HepG2 (cell line): ENCODE results near the gene PPAT. TPM values are rescaled to one million over a fixed set of nuclear protein-coding genes. Genes with fewer than 3 reads are reported as not detected.

ENCODE experiments used
- ASH2L ChIP-seq: fragments of 300-600, 200-600 bp; sonication (generic); IDR thresholded peaks from 2 replicates; pipeline ENCODE4 v1.7.0; 2017; ENCODE audit warnings: low read depth, mild to moderate bottlenecking, moderate library complexity, mixed read lengths, low read length; ENCODE audit not compliant: insufficient read length
- BCL6 ChIP-seq: IDR thresholded peaks from 2 replicates; pipeline ENCODE4 v1.6.1; 2016; ENCODE audit warnings: missing genetic modification reagents, missing compliant biosample characterization
- ETV6 ChIP-seq: sonication (generic); formaldehyde crosslinking; conservative IDR thresholded peaks from 2 replicates; pipeline ENCODE4 v1.4.0; 2020; ENCODE audit warnings: missing genetic modification reagents
- EZH2 ChIP-seq: conservative IDR thresholded peaks from 2 replicates; pipeline ENCODE4 v1.6.1; 2012; ENCODE audit warnings: mild to moderate bottlenecking, low read depth, low read length, moderate library complexity
- HNF4G ChIP-seq, 2 experiments: sonication (generic) in 1 of 2; formaldehyde crosslinking in 1 of 2; IDR thresholded peaks; 2 replicates each; pipeline versions ENCODE4 v1.4.0 to v1.6.1; 2011 to 2020; ENCODE audit warnings: borderline replicate concordance in 2 of 2, low read depth in 2 of 2, mild to moderate bottlenecking in 2 of 2, low read length in 1 of 2, missing genetic modification reagents in 1 of 2, moderate library complexity in 1 of 2
- MBNL3 ChIP-seq: fragments of 250-450 bp; sonication (Bioruptor Pico); conservative IDR thresholded peaks from 2 replicates; pipeline ENCODE4 v1.8.0; 2022; ENCODE audit warnings: mild to moderate bottlenecking, inconsistent platforms
- PRMT3 ChIP-seq: sonication (generic); formaldehyde crosslinking; IDR thresholded peaks from 2 replicates; pipeline ENCODE4 v1.8.1; 2022; ENCODE audit warnings: low read depth, mild to moderate bottlenecking, moderate library complexity, missing genetic modification reagents, borderline replicate concordance
- ZC3H4 ChIP-seq: sonication (generic); formaldehyde crosslinking; IDR thresholded peaks from 2 replicates; pipeline ENCODE4 v1.4.0; 2020; ENCODE audit warnings: missing genetic modification reagents, borderline replicate concordance
- ZMYM3 ChIP-seq: sonication (generic); formaldehyde crosslinking; IDR thresholded peaks from 2 replicates; pipeline ENCODE4 v1.5.1; 2020; ENCODE audit warnings: mild to moderate bottlenecking, missing genetic modification reagents
- ZNF547 ChIP-seq: sonication (generic); formaldehyde crosslinking; IDR thresholded peaks from 2 replicates; pipeline ENCODE4 v1.5.1; 2020; ENCODE audit warnings: mild to moderate bottlenecking, missing genetic modification reagents
- ZNF607 ChIP-seq: sonication (generic); formaldehyde crosslinking; IDR thresholded peaks from 2 replicates; pipeline ENCODE4 v1.5.1; 2020; ENCODE audit warnings: missing genetic modification reagents, mild to moderate bottlenecking, borderline replicate concordance
- ZNF75D ChIP-seq: sonication (generic); formaldehyde crosslinking; IDR thresholded peaks from 2 replicates; pipeline ENCODE4 v1.8.1; 2023; ENCODE audit warnings: missing genetic modification reagents, mild to moderate bottlenecking, borderline replicate concordance
- polyA plus RNA-seq, 8 experiments: library from polyadenylated mRNA; depleted of rRNA in 3 of 8; stranded (reverse) in 7 of 8; unstranded in 1 of 8; fragments of >200 nt; fragmentation: Illumina TruSeq in 4 of 8; extraction: Trizol in 4 of 8; gene quantifications; 2 replicates each; pipeline versions ENCODE4 v1.2.1 to v1.2.3, GENCODE V29; 2011 to 2016; ENCODE audit warnings: low read depth in 4 of 8, missing spikeins in 1 of 8, mixed read lengths in 1 of 8; ENCODE audit not compliant: insufficient read depth in 1 of 8
- total RNA-seq, 5 experiments: library from RNA; depleted of rRNA; stranded (reverse); fragments of >200 nt; fragmentation: Illumina TruSeq; extraction: Trizol; gene quantifications; 2 replicates each; pipeline ENCODE4 v1.2.3, GENCODE V29; 2016; ENCODE audit warnings: low read depth in 1 of 5
- TF ChIP-seq, protein P1 (sequence below): sonication (generic); formaldehyde crosslinking; IDR thresholded peaks from 2 replicates; pipeline ENCODE4 v1.4.0; 2020; ENCODE audit warnings: mild to moderate bottlenecking, low read depth, missing genetic modification reagents
- TF ChIP-seq, protein P2 (sequence below): sonication (generic); formaldehyde crosslinking; IDR thresholded peaks from 2 replicates; pipeline ENCODE4 v1.4.0; 2020; ENCODE audit warnings: missing genetic modification reagents
- TF ChIP-seq, protein P3 (sequence below): sonication (generic); formaldehyde crosslinking; IDR thresholded peaks from 2 replicates; pipeline ENCODE4 v1.4.0; 2020; ENCODE audit warnings: missing genetic modification reagents
- TF ChIP-seq, protein P4 (sequence below): IDR thresholded peaks from 2 replicates; pipeline ENCODE4 v1.6.1; 2016
- TF ChIP-seq, protein P5 (sequence below): sonication (generic); formaldehyde crosslinking; IDR thresholded peaks from 2 replicates; pipeline ENCODE4 v1.8.1; 2023; ENCODE audit warnings: missing genetic modification reagents, mild to moderate bottlenecking, borderline replicate concordance

PPAT gene
- total and polyA plus RNA-seq, 2 of the 13 experiments (the other 11 are each of a cell fraction or from before 2014, with no cell fraction given): 16.9 to 62.6 TPM

DNA sequence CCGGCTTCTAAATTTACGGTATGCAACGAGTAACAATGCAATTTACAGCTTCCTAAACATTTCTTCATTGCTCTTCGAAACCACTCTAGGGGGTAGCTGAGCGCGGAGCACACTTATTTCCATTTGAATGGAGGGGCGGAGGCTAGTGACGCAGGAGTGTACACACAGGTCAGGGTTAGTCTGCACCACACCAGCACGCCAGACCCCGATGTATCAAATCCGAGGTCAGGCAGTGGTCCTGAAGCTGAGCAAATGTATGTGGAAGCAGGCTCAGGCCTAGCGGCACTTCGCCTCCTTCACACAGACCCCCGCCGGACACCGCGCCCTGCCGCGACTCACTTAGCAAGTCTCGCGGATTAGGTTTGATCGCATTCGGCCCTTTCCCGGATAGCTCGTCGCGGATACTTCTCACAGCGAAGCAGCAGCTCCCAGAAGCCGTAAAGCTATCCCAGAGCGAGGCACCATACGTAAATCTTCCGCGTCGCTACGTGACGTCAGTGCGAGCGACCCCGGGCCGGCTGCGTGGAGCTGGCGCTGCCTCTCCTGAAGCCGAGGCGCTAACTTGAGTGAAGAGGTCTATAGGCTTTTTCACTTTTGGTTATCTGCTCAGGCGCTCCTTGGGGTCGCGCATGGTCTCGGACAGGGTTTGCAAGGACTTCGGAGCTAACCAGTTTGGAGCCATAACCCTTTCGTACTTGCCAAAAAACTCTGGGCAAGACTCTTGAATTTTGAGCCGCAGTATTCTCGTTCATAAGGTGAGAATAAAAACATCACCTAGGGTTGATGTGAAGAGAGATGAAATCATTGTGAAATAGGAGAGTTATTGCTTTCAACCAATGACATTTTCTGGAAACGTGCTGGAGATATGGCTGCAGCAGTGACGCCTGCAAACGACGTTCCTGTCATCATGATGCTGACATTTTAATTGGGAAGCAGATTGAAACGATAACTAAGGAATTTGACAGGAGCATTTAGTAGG, 48.1 kb downstream of the PPAT start, which contains the start of gene AASDH (continued):
- TF ChIP-seq BCL6 (CRISPR knock-in tag) (peak; percentile 26), EZH2 (no peak), MBNL3 (no peak), PRMT3 (CRISPR knock-in tag) (no peak), ZNF607 (CRISPR knock-in tag) (peak; percentile 84; the same call in 1 of the 2 replicates), ETV6 (CRISPR knock-in tag) (peak; percentile 83; the same call in 1 of the 2 replicates), ZC3H4 (CRISPR knock-in tag) (0 out of 2 replicates have a peak, but pooled peaks have one; percentile 35), HNF4G (IDR thresholded peaks at IDR 0.05; ENCODE audit: borderline replicate concordance, low read depth, low read length) (no peak), HNF4G (CRISPR knock-in tag; IDR thresholded peaks at IDR 0.05; ENCODE audit: borderline replicate concordance, low read depth) (0 out of 2 replicates have a peak, but pooled peaks have one; percentile 30), ASH2L (peak; percentile 97), ZNF75D (CRISPR knock-in tag) (no peak), ZMYM3 (CRISPR knock-in tag) (peak; percentile 75; the same call in 1 of the 2 replicates), ZNF547 (CRISPR knock-in tag) (no peak)
- TF ChIP-seq, protein P1, sequence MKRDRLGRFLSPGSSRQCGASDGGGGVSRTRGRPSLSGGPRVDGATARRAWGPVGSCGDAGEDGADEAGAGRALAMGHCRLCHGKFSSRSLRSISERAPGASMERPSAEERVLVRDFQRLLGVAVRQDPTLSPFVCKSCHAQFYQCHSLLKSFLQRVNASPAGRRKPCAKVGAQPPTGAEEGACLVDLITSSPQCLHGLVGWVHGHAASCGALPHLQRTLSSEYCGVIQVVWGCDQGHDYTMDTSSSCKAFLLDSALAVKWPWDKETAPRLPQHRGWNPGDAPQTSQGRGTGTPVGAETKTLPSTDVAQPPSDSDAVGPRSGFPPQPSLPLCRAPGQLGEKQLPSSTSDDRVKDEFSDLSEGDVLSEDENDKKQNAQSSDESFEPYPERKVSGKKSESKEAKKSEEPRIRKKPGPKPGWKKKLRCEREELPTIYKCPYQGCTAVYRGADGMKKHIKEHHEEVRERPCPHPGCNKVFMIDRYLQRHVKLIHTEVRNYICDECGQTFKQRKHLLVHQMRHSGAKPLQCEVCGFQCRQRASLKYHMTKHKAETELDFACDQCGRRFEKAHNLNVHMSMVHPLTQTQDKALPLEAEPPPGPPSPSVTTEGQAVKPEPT: peak; percentile 84; the same call in 1 of the 2 replicates
- TF ChIP-seq, protein P2, sequence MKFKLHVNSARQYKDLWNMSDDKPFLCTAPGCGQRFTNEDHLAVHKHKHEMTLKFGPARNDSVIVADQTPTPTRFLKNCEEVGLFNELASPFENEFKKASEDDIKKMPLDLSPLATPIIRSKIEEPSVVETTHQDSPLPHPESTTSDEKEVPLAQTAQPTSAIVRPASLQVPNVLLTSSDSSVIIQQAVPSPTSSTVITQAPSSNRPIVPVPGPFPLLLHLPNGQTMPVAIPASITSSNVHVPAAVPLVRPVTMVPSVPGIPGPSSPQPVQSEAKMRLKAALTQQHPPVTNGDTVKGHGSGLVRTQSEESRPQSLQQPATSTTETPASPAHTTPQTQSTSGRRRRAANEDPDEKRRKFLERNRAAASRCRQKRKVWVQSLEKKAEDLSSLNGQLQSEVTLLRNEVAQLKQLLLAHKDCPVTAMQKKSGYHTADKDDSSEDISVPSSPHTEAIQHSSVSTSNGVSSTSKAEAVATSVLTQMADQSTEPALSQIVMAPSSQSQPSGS (CRISPR knock-in tag): peak; percentile 78
- TF ChIP-seq, protein P3, sequence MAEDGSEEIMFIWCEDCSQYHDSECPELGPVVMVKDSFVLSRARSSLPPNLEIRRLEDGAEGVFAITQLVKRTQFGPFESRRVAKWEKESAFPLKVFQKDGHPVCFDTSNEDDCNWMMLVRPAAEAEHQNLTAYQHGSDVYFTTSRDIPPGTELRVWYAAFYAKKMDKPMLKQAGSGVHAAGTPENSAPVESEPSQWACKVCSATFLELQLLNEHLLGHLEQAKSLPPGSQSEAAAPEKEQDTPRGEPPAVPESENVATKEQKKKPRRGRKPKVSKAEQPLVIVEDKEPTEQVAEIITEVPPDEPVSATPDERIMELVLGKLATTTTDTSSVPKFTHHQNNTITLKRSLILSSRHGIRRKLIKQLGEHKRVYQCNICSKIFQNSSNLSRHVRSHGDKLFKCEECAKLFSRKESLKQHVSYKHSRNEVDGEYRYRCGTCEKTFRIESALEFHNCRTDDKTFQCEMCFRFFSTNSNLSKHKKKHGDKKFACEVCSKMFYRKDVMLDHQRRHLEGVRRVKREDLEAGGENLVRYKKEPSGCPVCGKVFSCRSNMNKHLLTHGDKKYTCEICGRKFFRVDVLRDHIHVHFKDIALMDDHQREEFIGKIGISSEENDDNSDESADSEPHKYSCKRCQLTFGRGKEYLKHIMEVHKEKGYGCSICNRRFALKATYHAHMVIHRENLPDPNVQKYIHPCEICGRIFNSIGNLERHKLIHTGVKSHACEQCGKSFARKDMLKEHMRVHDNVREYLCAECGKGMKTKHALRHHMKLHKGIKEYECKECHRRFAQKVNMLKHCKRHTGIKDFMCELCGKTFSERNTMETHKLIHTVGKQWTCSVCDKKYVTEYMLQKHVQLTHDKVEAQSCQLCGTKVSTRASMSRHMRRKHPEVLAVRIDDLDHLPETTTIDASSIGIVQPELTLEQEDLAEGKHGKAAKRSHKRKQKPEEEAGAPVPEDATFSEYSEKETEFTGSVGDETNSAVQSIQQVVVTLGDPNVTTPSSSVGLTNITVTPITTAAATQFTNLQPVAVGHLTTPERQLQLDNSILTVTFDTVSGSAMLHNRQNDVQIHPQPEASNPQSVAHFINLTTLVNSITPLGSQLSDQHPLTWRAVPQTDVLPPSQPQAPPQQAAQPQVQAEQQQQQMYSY (CRISPR knock-in tag): no peak
- TF ChIP-seq, protein P4, sequence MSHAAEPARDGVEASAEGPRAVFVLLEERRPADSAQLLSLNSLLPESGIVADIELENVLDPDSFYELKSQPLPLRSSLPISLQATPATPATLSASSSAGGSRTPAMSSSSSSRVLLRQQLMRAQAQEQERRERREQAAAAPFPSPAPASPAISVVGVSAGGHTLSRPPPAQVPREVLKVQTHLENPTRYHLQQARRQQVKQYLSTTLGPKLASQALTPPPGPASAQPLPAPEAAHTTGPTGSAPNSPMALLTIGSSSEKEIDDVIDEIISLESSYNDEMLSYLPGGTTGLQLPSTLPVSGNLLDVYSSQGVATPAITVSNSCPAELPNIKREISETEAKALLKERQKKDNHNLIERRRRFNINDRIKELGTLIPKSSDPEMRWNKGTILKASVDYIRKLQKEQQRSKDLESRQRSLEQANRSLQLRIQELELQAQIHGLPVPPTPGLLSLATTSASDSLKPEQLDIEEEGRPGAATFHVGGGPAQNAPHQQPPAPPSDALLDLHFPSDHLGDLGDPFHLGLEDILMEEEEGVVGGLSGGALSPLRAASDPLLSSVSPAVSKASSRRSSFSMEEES (CRISPR knock-in tag): peak; percentile 44; the same call in 1 of the 2 replicates
- TF ChIP-seq, protein P5, sequence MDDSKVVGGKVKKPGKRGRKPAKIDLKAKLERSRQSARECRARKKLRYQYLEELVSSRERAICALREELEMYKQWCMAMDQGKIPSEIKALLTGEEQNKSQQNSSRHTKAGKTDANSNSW (CRISPR knock-in tag): no peak; the same call in 1 of the 2 replicates
